Activated CD8-positive, alpha-beta memory T cell treated with anti-CD3 and anti-CD28 coated beads, Interleukin-2, amount 50 U/mL, for 24 hours (primary cell): ENCODE measurements around the gene USP34.

Experiments
- DNase-seq: peaks from one replicate; pipeline ENCODE4 v3.0.0-alpha.2; 2020; ENCODE audit errors: extremely low read depth

Gene USP34

DNA sequence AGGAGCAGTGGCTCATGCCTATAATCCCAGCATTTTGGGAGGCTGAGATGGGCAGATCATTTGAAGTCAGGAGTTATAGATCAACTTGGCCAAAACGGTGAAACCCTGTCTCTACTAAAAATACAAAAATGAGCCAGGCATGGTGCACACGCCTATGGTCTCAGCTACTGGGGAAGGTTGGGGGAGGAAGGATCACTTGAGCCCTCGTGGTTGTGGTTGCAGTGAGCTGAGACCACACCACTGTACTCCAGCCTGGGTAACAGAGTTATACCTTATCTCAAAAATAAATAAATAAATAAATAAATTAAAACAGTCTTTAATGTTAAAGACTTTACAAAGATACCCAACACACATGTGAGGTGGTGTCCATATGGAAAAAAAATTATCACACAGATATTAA, 174.9 kb downstream of the USP34 start:
- DNase-seq = no peak

DNA sequence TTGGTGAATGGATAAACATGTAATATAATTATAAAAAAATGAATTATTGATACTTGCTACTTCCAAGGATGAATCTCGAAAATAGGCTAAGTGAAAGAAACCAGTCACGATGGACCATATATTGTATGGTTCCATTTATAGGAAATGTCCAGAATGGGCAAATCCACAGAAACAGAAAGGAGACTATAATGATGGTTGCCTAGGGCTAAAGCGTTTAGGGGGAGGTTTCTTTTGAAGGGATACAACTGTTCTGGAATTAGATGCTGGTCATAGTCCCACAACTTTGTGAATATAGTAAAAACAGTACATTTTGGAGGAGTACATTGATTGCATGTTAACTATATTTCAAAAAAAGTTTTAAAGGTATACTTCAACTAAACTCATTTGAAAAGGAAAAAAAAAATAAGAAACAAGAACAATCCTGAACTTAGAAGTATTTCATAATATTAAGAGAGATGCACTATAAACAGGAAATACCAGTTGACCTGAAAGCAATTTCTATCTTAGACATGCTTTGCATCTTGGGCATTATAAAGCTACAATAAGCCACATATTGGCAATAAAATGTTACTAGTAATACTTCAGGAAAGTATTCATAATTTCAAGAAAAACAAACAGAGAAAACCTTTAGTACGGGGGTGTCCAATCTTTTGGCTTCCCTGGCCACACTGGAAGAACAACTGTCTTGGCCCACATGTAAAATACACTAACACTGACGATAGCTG, 178.9 kb downstream of the USP34 start:
- DNase-seq = no peak

DNA sequence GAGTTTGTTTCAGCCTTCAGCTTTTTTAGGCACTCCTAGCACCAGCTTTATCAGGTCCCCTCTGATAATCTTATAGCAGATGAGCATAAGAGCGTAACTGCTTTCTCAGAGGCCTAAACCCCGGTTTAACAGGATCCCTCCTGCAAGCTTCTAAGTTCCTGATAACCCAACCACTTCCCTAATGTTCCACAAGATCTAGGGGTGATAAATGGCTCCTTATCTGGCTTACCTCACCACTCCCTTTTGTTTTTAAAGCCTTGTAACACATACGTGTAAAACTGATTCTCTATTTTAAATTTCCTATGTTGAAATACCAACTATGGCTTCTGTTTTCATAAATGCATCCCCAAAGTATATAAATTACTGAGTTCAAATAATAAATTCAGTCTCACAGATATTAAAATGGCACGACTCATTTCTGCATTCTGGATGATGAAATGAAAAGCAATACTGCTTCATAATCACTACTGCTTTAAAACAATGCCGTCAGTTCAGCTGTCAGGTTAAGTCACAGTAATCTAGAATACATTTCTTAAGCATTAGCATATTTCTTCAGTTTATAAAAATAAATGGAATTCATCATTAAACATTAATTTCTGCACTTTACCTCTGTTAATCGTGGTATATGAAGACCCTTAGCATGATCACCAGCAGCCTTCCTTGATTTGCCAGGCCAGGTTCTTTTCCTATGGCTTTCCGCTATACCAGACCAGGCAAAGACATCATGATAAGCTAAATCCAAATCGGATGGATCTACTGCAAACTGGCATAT, 182.6 kb downstream of the USP34 start:
- DNase-seq = no peak

DNA sequence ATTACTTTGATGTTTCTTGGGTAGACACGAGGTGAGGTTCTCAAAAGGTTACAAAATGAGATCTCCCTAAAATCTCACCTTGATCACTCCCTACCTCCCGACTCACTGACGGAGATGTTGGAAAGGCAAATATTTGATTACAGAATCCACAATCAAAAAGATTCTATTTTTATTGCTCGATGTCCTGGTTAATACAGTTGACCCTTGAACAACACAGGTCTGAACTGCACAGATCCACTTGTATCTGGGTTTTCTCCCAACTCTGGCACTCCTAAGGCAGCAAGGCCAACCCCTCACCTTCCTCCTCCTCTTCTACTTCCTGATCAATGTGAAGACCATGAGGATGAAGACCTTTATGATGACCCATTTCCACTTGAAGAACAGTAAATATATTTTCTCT, 183.6 kb downstream of the USP34 start:
- no peak for DNase-seq

DNA sequence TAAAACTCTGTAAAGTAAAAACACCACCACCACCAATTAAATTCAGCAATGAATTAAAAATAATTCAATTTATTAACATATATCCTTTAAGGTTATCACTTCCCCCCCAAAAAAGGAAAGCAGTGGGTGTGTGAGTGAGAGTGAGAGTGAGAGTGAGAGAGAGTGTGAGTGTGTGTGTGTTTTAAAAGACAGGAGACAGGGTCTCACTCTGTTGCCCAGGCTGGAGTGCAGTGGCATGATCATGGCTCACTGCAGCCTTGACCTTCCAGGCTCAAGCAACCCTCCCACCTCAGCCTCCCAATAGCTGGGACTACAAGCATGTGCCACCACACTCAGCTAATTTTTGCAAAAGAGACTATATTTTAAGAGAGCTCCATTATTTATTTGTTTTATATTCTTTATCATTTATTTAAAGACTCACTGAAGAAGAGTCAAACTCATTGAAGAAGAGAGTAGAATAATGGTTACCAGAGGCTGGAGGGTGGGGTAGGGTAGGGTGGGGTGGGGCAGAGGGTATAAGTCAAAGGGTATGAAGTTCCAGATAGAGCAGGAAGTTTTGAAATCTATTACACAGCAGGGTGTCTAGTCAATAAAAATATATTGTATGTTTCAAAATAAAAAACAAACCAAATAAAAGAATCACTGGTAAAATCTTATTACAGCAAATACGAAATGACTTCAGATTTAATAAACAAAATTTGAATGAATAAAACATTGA, 187.3 kb downstream of the USP34 start:
- DNase-seq = no peak

DNA sequence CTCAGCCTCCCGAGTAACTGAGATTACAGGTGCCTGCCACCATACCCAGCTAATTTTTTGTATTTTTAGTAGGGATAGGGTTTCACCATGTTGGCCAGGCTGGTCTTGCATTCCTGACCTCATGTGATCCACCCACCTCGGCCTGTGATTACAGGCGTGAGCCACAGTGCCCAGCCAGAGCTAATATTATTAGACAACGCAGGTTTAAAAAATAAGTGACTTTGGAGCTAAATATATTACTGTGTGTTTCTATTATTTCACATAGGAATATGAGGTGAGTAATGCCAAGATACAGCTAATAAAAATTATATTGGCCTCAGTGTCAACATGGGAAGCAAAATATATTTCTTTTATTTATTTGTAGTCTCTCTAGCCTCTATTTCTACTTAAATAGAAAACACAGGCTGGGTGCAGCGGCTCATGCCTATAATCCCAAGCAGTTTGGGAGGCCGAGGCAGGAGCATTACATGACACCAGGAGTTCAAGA, 188.7 kb downstream of the USP34 start:
- DNase-seq = no peak

DNA sequence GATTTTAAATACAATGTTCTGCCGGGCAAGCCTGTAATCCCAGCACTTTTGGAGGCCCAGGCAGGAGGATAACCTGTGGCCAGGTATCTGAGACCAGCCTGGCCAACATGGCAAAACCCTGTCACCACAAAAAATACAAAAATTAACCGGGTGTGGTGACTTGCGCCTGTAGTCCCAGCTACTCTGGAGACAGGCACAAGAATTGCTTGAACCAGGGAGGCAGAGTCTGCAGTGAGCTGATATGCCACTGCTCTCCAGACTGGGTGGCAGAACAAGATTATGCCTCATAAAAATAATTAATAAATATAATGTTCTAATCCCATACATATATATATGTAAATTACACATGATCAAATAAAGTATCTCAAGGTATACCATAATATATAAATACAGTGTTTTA, 189.6 kb downstream of the USP34 start:
- no peak for DNase-seq

DNA sequence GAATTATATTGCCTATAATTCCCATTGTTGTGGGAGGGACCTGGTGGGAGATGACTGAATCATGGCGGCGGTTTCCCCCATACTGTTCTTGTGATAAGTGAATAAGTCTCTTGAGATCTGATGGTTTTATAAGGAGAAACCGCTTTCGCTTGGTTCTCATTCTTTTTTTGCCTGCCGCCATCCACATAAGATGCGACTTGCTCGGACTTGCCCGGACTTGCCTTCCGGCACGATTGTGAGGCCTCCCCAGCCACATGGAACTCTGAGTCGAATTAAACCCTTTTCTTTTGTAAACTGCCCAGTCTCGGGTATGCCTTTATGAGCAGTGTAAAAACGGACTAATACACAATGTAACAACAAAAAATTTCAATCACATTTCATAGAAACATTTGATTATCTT, 193.1 kb downstream of the USP34 start:
- DNase-seq = no peak

DNA sequence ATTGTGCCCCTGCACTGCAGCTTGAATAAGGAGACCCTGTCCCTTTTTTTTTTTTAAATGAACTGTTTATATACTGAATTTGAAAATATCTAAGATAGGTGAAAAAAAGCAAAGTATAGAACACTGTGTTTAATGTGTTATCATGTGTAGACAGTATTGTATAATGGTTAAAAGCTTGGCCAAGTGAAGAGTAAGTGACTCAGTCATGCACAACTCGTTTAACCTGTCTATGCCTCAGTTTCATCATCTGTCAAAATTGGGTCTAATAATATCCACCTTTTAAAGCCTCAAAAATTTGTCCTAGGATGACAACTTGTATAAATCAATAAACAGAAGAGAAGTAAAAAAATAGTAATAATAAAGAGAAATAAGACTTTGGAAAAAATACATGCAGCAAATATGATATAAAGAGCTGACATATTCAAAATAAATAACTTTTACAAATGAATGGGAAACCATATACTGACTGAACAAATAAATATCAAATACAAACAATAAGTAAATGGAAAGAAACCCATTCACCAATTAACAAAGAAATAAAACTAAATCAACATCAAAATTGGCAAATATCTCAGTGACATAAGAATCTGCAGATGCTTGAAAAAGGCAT, 195.2 kb downstream of the USP34 start:
- no peak for DNase-seq

DNA sequence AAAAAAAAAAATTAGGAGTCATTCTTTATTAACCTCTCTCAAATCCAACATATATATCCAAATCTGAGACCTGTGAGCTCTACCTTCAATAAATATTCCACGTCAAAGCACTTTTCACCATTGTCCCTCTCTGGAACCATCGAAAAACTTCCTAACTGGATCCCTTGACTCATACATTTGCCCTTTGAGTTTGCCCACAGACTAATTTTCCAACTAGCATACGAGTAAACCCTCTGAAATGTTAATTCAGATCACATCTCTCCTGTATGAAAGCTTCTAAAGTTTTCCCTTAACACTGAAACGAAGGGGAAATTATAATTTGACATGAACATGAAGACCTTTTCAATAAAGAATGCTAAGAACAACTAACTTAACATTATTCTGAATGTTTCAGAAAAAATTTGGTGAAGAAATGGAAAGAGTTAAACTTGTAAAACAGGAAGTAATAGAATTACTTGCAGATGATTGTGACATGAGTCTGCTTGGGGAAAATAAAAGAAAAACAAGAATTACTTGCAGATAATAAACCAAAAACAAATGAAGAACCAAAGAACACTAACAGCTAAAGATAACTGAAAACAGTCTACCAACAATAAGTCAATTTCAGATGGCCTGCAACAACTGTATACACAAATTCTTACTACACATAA, 198.3 kb downstream of the USP34 start:
- no peak for DNase-seq

DNA sequence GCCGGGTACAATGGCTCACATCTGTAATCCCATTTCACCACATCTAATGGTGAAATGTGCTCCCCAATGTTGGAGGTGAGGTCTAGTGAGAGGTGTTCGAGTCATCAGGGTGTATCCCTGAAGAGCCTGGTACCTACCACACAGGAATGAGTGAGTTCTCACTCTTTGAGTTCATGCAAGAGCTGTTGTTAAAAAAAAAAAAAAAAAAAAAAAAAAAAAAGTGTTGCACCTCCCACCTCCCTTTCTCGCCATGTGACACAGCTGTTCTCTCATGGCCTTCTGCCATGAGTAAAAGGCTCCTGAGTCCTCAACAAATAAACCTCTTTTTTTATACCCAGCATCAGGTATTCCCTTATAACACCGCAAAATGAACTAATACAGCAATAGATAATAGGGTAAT, 202.6 kb downstream of the USP34 start:
- DNase-seq = no peak

DNA sequence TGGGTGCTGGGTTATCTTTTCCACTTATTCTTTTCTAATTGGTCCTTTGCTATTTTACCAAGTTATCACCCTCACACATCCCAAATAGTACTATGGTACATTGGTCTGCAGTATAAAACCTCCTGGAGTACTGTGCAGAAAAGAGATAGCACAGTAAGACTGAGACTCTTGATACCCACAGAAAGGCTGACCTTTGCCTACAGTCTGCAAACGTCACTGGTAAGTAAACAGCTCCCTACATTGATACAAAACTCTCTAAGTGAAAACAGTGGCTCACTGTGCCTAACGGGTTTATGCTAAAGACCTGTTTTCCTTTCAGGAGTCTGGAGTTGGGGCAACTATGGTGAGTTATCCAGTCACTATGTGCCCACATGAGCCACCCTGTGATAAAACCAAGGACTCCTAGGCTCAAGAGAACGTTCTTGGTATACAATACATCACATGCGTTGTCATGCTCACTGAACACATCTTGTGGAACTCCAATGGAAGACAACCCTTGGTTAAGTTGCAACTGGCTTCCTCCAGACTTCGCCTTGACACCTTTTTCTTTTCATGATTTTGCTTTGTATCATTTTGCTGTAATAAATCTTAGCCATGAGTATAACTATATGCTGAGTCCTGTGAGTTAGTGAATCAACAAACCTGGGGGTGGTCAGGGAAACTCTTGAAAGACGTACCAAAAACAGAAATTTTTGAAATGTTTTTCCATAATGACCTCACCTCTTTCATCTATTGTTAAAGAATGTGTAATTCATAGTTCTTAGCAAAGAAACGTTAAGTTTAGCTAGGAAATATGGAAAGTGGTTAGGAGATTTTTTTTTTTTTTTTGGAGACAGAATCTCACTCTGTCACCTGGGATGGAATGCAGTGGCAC, 204.0 kb downstream of the USP34 start:
- DNase-seq = no peak

DNA sequence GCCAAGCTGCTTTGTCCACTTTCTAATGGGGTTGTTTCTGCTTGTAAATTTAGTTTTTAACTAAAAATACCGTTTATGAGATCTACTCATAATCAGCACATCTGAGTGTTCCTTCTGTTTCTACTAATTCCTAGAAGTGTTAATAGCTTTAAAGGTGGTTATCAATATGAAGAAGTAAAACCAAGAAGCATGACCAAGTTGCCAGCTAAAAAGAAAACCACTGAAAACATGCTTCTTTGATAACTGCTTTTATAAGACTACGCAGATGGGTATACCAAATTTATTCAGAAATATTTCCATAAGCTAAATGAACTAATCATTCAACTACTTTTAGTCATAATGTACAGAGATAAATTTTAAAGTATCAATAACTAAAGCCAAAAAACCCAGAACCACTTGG, 207.1 kb downstream of the USP34 start:
- DNase-seq = no peak

DNA sequence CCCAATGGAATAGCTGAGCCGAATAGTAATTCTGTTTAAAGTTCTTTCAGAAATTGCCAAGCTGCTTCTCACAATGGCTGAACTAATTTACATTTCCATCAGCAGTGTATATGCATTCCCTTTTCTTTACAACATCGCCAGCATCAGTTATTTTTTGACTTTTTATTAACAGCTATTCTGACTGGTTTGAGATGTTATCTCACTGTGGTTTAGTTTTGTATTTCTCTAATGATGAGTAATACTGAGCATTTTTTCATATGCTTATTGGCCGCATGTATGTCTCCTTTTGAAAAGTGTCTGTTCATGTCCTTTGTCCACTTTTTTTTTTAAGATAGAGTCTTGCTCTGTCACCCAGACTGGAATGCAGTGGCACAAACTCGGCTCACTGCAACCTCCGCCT, 208.2 kb downstream of the USP34 start:
- no peak for DNase-seq

DNA sequence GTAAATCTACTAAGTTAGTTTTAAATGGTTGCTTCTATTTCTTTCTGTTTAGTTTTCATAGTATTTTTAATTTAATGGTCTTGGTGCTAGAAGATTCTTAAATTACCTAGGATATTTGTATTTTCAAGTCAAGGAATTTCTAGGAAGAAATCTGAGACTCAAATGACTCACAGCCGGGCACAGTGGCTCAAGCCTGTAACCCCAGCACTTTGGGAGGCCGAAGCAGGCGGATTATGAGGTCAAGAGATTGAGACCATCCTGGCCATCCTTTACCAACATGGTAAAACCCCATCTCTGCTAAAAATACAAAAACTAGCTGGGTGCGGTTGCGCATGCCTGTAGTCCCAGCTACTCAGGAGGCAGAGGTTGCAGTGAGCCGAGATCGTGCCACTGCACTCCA, 213.4 kb downstream of the USP34 start:
- DNase-seq = no peak

DNA sequence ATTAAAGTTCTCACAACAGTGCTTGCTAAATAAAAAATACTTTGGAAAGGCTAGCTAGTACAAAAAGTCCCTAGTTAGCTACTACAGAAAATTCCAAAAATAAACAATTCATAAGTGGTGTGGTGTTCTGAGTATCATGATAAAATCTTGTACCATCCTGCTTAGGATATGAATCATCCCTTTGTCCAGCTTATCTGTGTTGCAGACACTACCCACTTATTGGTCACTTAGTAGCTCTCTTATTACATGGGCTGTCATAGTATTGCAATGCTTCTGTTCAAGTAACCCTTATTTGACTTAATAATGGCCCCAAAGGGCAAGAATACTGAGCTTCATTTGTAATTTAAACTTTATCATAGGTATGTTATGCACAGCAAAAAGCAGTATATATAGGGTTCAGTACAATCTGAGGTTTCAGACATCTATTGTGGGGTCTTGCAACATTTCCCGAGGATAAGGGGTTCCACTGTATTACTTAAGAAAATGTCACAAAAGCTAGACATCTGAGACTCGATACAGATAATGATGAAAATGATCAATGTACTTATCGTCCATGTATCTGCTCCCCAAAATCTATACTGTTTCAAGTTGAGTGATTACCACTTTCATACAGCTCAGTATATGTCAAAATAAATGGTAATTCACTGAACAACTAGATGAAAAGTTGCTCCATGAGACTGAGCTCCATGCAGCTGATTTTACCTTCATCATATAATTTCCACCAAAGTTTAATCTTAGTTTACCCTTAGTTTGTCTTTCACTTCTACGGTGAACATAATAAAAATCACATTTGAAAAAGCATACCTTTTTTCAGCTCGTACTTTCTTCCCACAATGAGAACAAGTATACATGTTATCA, 215.1 kb downstream of the USP34 start:
- no peak for DNase-seq

DNA sequence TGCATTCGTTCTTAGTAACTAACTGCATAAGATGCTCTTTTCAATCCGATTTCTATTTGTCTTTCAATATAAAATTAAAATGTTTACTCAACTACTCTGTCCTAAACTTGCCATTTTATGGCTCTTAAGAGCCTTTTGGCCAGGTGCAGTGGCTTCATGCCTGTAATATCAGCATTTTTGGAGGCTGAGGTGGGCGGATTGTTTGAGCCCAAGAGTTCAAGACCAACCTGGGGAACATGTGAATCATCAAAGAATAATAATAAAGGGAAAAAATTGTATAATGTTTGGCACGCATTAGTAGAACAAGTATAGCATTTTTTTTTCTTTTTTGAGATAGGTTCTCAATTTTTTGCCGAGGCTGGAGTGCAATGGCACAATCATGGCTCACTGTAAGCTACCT, 216.4 kb downstream of the USP34 start:
- DNase-seq = no peak

DNA sequence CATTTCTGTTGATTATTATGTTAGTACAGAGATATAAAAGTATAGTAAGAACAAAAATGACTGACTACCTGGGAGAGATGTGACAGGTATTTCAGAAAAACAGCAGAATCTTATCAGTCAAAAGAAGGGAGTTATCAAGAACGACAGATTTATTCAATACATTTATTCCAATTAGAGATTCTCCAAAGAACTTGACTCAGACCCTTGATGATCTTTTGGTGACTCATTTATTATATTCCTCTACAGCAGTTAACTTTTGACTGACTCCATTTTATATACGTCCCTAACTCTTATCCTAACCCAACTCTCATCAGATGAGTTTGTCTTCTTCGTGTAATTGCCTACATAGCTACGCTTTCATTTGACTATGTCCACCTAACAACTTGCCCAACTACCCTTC, 217.8 kb downstream of the USP34 start:
- no peak for DNase-seq

DNA sequence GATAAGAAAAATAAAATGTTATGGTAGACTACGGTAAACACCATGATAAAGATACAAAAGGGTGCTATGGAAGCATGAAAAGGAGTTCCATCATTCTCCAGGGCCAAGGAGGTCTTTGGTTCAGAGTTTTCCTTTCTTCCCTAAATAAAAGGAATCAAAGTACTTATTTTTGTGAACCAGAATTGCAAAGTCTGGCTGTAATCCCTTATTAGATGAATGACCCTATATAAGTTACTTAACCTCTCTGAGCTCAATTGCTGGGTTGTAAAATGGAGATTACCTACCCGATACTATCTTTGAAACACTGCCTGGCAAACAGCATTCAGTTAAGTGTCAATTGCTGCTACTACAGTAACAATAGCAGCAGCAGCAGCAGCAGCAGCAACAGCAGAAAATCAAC, 218.9 kb downstream of the USP34 start:
- DNase-seq = no peak

DNA sequence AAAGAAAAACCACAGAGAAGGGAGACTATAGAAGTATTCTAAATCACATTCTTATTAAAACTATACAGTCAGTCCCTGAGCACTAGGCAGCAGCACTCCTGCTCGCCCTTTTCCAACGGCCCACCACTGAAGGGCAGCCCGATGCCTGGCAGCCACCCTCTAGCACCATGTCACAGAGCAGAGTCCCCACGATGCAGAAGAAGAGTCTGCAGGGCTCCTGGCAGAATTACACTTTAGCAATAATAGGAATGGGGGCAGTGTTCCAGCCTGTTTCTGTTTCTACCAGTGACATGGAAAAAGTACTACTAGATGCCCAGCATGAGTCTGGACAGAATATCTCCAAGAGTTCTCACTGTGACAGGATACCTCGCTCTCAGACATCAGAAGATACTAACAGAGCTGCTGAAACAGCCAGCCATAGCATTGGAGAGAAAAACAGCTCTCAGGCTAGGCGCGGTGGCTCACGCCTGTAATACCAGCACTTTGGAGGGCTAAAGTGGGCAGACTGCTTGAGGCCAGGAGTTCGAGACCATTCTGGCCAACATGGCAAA, 221.3 kb downstream of the USP34 start:
- DNase-seq = no peak
